T-cell (primary cell): ENCODE results near the gene MRI1. TPM values are rescaled to one million over a fixed set of nuclear protein-coding genes. Genes with fewer than 3 reads are reported as not detected.
A peak's percentile ranks its signal among the peaks of the same experiment; 100 is the strongest.
"Not testable (repeated sequence)": the region's sequence is repeated elsewhere in the genome, so short reads cannot be mapped to it uniquely, and the experiment has no call there.

ENCODE experiments used
- ATAC-seq, 4 experiments: fragments of 200-7000 bp in 3 of 4; fragments of 150-1000 bp in 1 of 4; cut with Tn5 transposase; replicated peaks in 1 of 4; 1 replicate in 3 of 4; 2 replicates in 1 of 4; pipeline ENCODE4 v1.10.0; 2021; ENCODE audit warnings: moderate library complexity in 3 of 4, mild to moderate bottlenecking in 2 of 4, moderate number of reproducible peaks in 1 of 4
- CTCF ChIA-PET, 2 donors: fragments of 300-600 bp; sonication (Branson Sonifier 250); formaldehyde crosslinking; loops; one replicate each; lab custom pipeline; 2022; ENCODE audit warnings: antibody characterized with exemption in 2 of 2; lab: Charles Lee
- POLR2A ChIA-PET, 2 donors: fragments of 300-600 bp; sonication (Branson Sonifier 250); formaldehyde crosslinking; loops; one replicate each; lab custom pipeline; 2022; ENCODE audit warnings: antibody characterized with exemption in 2 of 2; lab: Charles Lee
- DNase-seq, 35 experiments: peaks; one replicate each; pipeline versions ENCODE4 v3.0.0 to v3.0.0-alpha.2; 2013 to 2023
- H3K27ac ChIP-seq: one replicate; pipeline ENCODE4 v1.5.1; 2013; ENCODE audit warnings: low read length
- H3K27me3 ChIP-seq, 2 experiments: replicated peaks in 1 of 2; 1 replicate in 1 of 2; 2 replicates in 1 of 2; pipeline versions ENCODE4 v1.6.1 to v1.7.0; 2013; ENCODE audit warnings: low read length in 1 of 2, mixed read lengths in 1 of 2; ENCODE audit not compliant: control insufficient read depth in 2 of 2, insufficient read depth in 2 of 2; ENCODE audit errors: extremely low read depth in 1 of 2
- H3K36me3 ChIP-seq, 2 donors: 1 replicate in 1 of 2; 2 replicates in 1 of 2; pipeline versions ENCODE4 v1.6.1 to v1.7.0; 2013; ENCODE audit warnings: low read length in 1 of 2; ENCODE audit not compliant: control insufficient read depth in 2 of 2, insufficient read depth in 1 of 2; ENCODE audit errors: extremely low read depth in 1 of 2
- H3K4me1 ChIP-seq, 2 experiments: 1 replicate in 1 of 2; 2 replicates in 1 of 2; pipeline versions ENCODE4 v1.6.1 to v1.7.0; 2013; ENCODE audit warnings: low read length in 2 of 2, mixed read lengths in 1 of 2; ENCODE audit not compliant: insufficient read depth in 2 of 2, control insufficient read depth in 1 of 2; ENCODE audit errors: extremely low read depth in 1 of 2
- H3K4me3 ChIP-seq, 2 donors: 1 replicate in 1 of 2; 2 replicates in 1 of 2; pipeline versions ENCODE4 v1.5.1 to v1.7.0; 2013; ENCODE audit warnings: mild to moderate bottlenecking in 2 of 2, low read length in 1 of 2, moderate library complexity in 1 of 2; ENCODE audit not compliant: control insufficient read depth in 1 of 2; ENCODE audit errors: extremely low read depth in 1 of 2
- H3K9me3 ChIP-seq: 2 replicates; pipeline ENCODE4 v1.7.0; 2013
- H3K27ac Mint-ChIP-seq, 2 donors: one replicate each; pipeline ENCODE4 v1.8.0; 2020 to 2021; ENCODE audit warnings: mild to moderate bottlenecking in 2 of 2, mixed read lengths in 2 of 2
- H3K27me3 Mint-ChIP-seq, 2 donors: one replicate each; pipeline ENCODE4 v1.8.0; 2021 to 2022; ENCODE audit warnings: mixed read lengths in 2 of 2
- H3K36me3 Mint-ChIP-seq: one replicate; pipeline ENCODE4 v1.8.0; 2021; ENCODE audit warnings: mixed read lengths
- H3K4me1 Mint-ChIP-seq, 3 donors: one replicate each; pipeline ENCODE4 v1.8.0; 2020 to 2022; ENCODE audit warnings: mixed read lengths in 3 of 3, mild to moderate bottlenecking in 1 of 3
- H3K4me3 Mint-ChIP-seq, 3 donors: one replicate each; pipeline ENCODE4 v1.8.0; 2020 to 2022; ENCODE audit warnings: mild to moderate bottlenecking in 3 of 3, mixed read lengths in 3 of 3, moderate library complexity in 3 of 3
- H3K9me3 Mint-ChIP-seq, 3 donors: one replicate each; pipeline ENCODE4 v1.8.0; 2020 to 2022; ENCODE audit warnings: mixed read lengths in 3 of 3
- WGBS: methylation state at CpG from one replicate; pipeline ENCODE4 v1.1.5; 2013; ENCODE audit warnings: missing lambda C conversion rate; ENCODE audit not compliant: insufficient coverage; 5-methylcytosine and 5-hydroxymethylcytosine counted together
- total RNA-seq, 35 experiments: library from RNA in 6 of 35; stranded (reverse) in 6 of 35; fragments of 120-200 nt in 1 of 35; gene quantifications; one replicate each; pipeline versions ENCODE4 v1.2.1 to v1.2.4 and lab custom pipeline; 2013 to 2026

Gene MRI1
- total RNA-seq, 5 donors from 2014 or later (not counting 1 experiment from before 2014, with no cell fraction given): 37.6 to 107 (median 94.3) TPM

GRCh38 chr19:13774217-13775191, 10.2 kb downstream of the MRI1 start, which contains the start of gene C19orf53:
C19orf53 (plus strand) TSS chr19:13774456; CDS start chr19:13774478, 22 bp downstream.
- peak within 1 kb of the TSS; percentile 92 to 97 for H3K27ac Mint-ChIP-seq

GRCh38 chr19:13778398-13778797, 14.1 kb downstream of the MRI1 start:
- no peak overlapping the region for H3K4me3 Mint-ChIP-seq
- ChIA-PET CTCF (no interaction called here), POLR2A (interaction anchor here in 1 of 2 donors (0.6 kb wide), 1 partner anchor 20 kb away, joined by 7 read pairs; no protein-coding TSS in a partner anchor)
- no peaks in the 10 kb centered on the region for H3K9me3 Mint-ChIP-seq
- peak overlapping the region in 1 of 2 donors; percentile 11 for H3K27ac Mint-ChIP-seq
- H3K27me3 ChIP-seq: no peaks in the 10 kb centered on the region
- no peak overlapping the region for H3K4me3 ChIP-seq
- peaks cover 7 to 30% of the 10 kb centered on the region in 2 donors for H3K36me3 ChIP-seq
- H3K4me1 Mint-ChIP-seq: peaks cover 25 to 36% (median 34%) of the 10 kb centered on the region in 3 donors
- H3K9me3 ChIP-seq: no peaks in the 10 kb centered on the region
- no peak for DNase-seq
- peaks cover 9 to 30% of the 10 kb centered on the region in 2 experiments for H3K4me1 ChIP-seq
- ATAC-seq: no peak
- no peak overlapping the region for H3K27ac ChIP-seq
- H3K27me3 Mint-ChIP-seq: no peaks in the 10 kb centered on the region
- peaks cover 21% of the 10 kb centered on the region for H3K36me3 Mint-ChIP-seq
- WGBS: 91% methylated on average over 9 of the region's 9 CpGs

More at GRCh38 chr19:13774217-13775191, 10.2 kb downstream of the MRI1 start, which contains the start of gene C19orf53:
- H3K36me3 Mint-ChIP-seq: peaks cover 27% of the 10 kb centered on the region
- POLR2A ChIA-PET: interaction anchor here (0.5 to 0.7 kb wide), 4 partner anchors 9 to 608 kb away, joined by 3 to 4 read pairs (median 3); no protein-coding TSS in a partner anchor
- H3K27me3 ChIP-seq: no peaks in the 10 kb centered on the region
- H3K9me3 ChIP-seq: no peaks in the 10 kb centered on the region
- CTCF ChIA-PET: interaction anchor here (0.5 to 2.2 kb wide), 7 partner anchors 20 to 342 kb away, joined by 3 to 13 read pairs (median 5); partner anchors contain the start of gene ZSWIM4 (in 1 of the 2)
- peak within 1 kb of the TSS; percentile 96 to 100 (median 98) for H3K4me3 Mint-ChIP-seq
- peaks cover 12 to 41% of the 10 kb centered on the region in 2 donors for H3K36me3 ChIP-seq
- under 1% methylated on average over 52 of the region's 61 CpGs for WGBS
- peak within 1 kb of the TSS; percentile 69 to 87 for H3K4me3 ChIP-seq
- peaks cover 9 to 27% of the 10 kb centered on the region in 2 experiments for H3K4me1 ChIP-seq
- H3K4me1 Mint-ChIP-seq: peaks cover 25 to 29% (median 28%) of the 10 kb centered on the region in 3 donors
- H3K27ac ChIP-seq: peak within 1 kb of the TSS; percentile 67
- ATAC-seq: peak; percentile 95 to 99 (median 99)
- DNase-seq: peak; percentile 70 to 92 (median 82)
- no peaks in the 10 kb centered on the region for H3K27me3 Mint-ChIP-seq
- H3K9me3 Mint-ChIP-seq: no peaks in the 10 kb centered on the region

GRCh38 chr19:13778847-13779246, 14.5 kb downstream of the MRI1 start:
- H3K27ac ChIP-seq: no peak overlapping the region
- 88% methylated on average over 5 of the region's 6 CpGs for WGBS
- Mint-ChIP-seq H3K4me3 (no peak overlapping the region), H3K27ac (no peak overlapping the region), H3K4me1 (peaks cover 25 to 39% (median 34%) of the 10 kb centered on the region in 3 donors), H3K9me3 (no peaks in the 10 kb centered on the region), H3K36me3 (peaks cover 21% of the 10 kb centered on the region), H3K27me3 (no peaks in the 10 kb centered on the region)
- no peak overlapping the region for H3K4me3 ChIP-seq
- no peaks in the 10 kb centered on the region for H3K27me3 ChIP-seq
- CTCF ChIA-PET: no interaction called here
- H3K4me1 ChIP-seq: peaks cover 9 to 27% of the 10 kb centered on the region in 2 experiments
- POLR2A ChIA-PET: interaction anchor here in 1 of 2 donors (0.6 kb wide), 1 partner anchor 20 kb away, joined by 7 read pairs; no protein-coding TSS in a partner anchor
- ATAC-seq (no peak), DNase-seq (no peak)
- peaks cover 7 to 30% of the 10 kb centered on the region in 2 donors for H3K36me3 ChIP-seq
- no peaks in the 10 kb centered on the region for H3K9me3 ChIP-seq

- H3K4me3 ChIP-seq, H3K9me3 ChIP-seq, H3K27ac ChIP-seq, DNase-seq, H3K27me3 ChIP-seq, H3K9me3 Mint-ChIP-seq, H3K4me3 Mint-ChIP-seq, H3K27me3 Mint-ChIP-seq, ATAC-seq: not testable (repeated sequence)
- Mint-ChIP-seq H3K36me3 (peaks cover 21% of the 10 kb centered on the region), H3K27ac (peak overlapping the region in 1 of 2 donors; percentile 11), H3K4me1 (peaks cover 23 to 36% (median 31%) of the 10 kb centered on the region in 3 donors)
- Histone ChIP-seq H3K4me1 (peaks cover 9 to 32% of the 10 kb centered on the region in 2 experiments), H3K36me3 (peaks cover 7 to 30% of the 10 kb centered on the region in 2 donors)
- CTCF ChIA-PET: interaction anchor here in 1 of 2 donors (0.7 kb wide), 1 partner anchor 658 kb away, joined by 5 read pairs; no protein-coding TSS in a partner anchor
- WGBS: 100% methylated on average over 7 of the region's 8 CpGs
- POLR2A ChIA-PET: interaction anchor here in 1 of 2 donors (0.6 kb wide), 1 partner anchor 756 kb away, joined by 3 read pairs; no protein-coding TSS in a partner anchor
Measured at GRCh38 chr19:13779794-13780193, 15.5 kb downstream of the MRI1 start.

- POLR2A ChIA-PET: interaction anchor here in 1 of 2 donors (0.6 kb wide), 1 partner anchor 18 kb away, joined by 3 read pairs; no protein-coding TSS in a partner anchor
- CTCF ChIA-PET: no interaction called here
- WGBS: no CpG with 5 or more reads among the region's 5 CpGs
Measured at GRCh38 chr19:13781547-13781946, 17.2 kb downstream of the MRI1 start.

GRCh38 chr19:13782537-13782936, 18.2 kb downstream of the MRI1 start:
- Mint-ChIP-seq H3K27ac (peak overlapping the region in 1 of 2 donors; percentile 68), H3K9me3 (no peaks in the 10 kb centered on the region), H3K4me1 (peaks cover 19 to 34% (median 23%) of the 10 kb centered on the region in 3 donors), H3K27me3 (no peaks in the 10 kb centered on the region), H3K4me3 (no peak overlapping the region), H3K36me3 (peaks cover 14% of the 10 kb centered on the region)
- POLR2A ChIA-PET: no interaction called here
- 84% methylated on average over 7 of the region's 8 CpGs for WGBS
- H3K4me3 ChIP-seq: no peak overlapping the region
- CTCF ChIA-PET: no interaction called here
- ATAC-seq (no peak), DNase-seq (no peak)
- H3K36me3 ChIP-seq: peaks cover 4 to 19% of the 10 kb centered on the region in 2 donors
- no peaks in the 10 kb centered on the region for H3K9me3 ChIP-seq
- no peak overlapping the region for H3K27ac ChIP-seq
- peaks cover 0 to 25% of the 10 kb centered on the region in 2 experiments for H3K4me1 ChIP-seq
- H3K27me3 ChIP-seq: peaks cover 0 to 2% of the 10 kb centered on the region in 2 experiments

More at GRCh38 chr19:13781547-13781946, 17.2 kb downstream of the MRI1 start:
- no peak for DNase-seq
- peaks cover 0 to 2% of the 10 kb centered on the region in 2 experiments for H3K27me3 ChIP-seq
- no peak overlapping the region for H3K4me3 Mint-ChIP-seq
- H3K36me3 ChIP-seq: peaks cover 6 to 23% of the 10 kb centered on the region in 2 donors
- H3K27ac Mint-ChIP-seq: peak overlapping the region in 1 of 2 donors; percentile 11
- peaks cover 14 to 30% (median 23%) of the 10 kb centered on the region in 3 donors for H3K4me1 Mint-ChIP-seq
- no peaks in the 10 kb centered on the region for H3K9me3 Mint-ChIP-seq
- H3K4me3 ChIP-seq: no peak overlapping the region
- H3K9me3 ChIP-seq: no peaks in the 10 kb centered on the region
- no peak overlapping the region for H3K27ac ChIP-seq
- no peaks in the 10 kb centered on the region for H3K27me3 Mint-ChIP-seq
- H3K4me1 ChIP-seq: peaks cover 0 to 24% of the 10 kb centered on the region in 2 experiments
- peaks cover 17% of the 10 kb centered on the region for H3K36me3 Mint-ChIP-seq
- no peak for ATAC-seq
